Measurements from ENCODE around the gene KARS1. TPM values are rescaled to one million over a fixed set of nuclear protein-coding genes. Genes with fewer than 3 reads are reported as not detected.

The KARS1 gene
- total RNA-seq, 1 experiment from 2014 or later, result 181 TPM

DNA sequence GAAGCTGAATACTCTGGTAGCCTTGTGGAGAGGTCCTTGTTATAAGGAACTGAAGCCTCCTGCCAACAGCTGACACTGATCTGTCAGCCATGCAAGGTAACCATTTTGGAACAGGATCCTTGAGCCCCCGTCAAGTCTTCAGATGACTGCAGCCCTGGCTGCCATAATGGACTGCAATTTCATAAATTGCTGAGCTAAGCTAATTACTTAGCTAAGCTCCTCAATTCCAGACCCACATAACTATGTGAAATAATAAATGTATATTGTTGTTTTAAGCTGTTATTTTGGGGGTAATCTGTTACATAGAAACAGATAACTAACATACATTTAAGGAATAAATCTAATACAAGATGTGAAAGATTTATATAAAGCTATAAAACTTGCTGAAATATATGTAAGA lies 41.0 kb downstream of the KARS1 start:
- H3K79me2 ChIP-seq (ENCODE audit: insufficient read depth, low read length), result no peaks in the 10 kb centered on the region
- H3K23ac ChIP-seq (ENCODE audit: insufficient read length, low read depth, low read length), result no peak overlapping the region
- DNase-seq, result no peak
- no peaks in the 10 kb centered on the region for H3K27me3 ChIP-seq (ENCODE audit: insufficient read depth, low read length)
- H3K79me1 ChIP-seq (ENCODE audit: insufficient read depth, low read depth, low read length, poor library complexity, severe bottlenecking), result no peaks in the 10 kb centered on the region
- no peak for TF ChIP-seq CTCF (conservative IDR thresholded peaks at IDR 0.05)
- H3K23me2 ChIP-seq (ENCODE audit: insufficient read length, low read depth, low read length, poor library complexity, severe bottlenecking), result no peaks in the 10 kb centered on the region
- H3K9ac ChIP-seq (ENCODE audit: extremely low read depth, insufficient read length, low read length), result no peak overlapping the region
- H3K27ac ChIP-seq (ENCODE audit: insufficient read length, low read depth, low read length), result no peak overlapping the region
- no peak overlapping the region for H3T11ph ChIP-seq (ENCODE audit: low read length)
- H3K9me3 ChIP-seq (ENCODE audit: control insufficient read depth, low read depth, low read length), result peaks cover 13% of the 10 kb centered on the region
- Mint-ChIP-seq H3K4me3 (no peak overlapping the region), H3K4me1 (no peaks in the 10 kb centered on the region), H3K27me3 (ENCODE audit: low read depth) (no peaks in the 10 kb centered on the region; the same call in 1 of the 2 replicates), H3K9me3 (peaks cover 9 to 15% of the 10 kb centered on the region in 2 experiments; a peak in 4 of 5 replicates), H3K27ac (no peak overlapping the region; a peak in 1 of 7 replicates), H3K36me3 (ENCODE audit: insufficient read depth in 1 of 3, low read depth in 3 of 3) (peaks cover 35 to 77% (median 51%) of the 10 kb centered on the region in 3 experiments)
- H2AK5ac ChIP-seq (ENCODE audit: insufficient read length, low read length), result no peak overlapping the region
- H2BK5ac ChIP-seq (ENCODE audit: insufficient read length, low read length), result no peak overlapping the region
- no peaks in the 10 kb centered on the region for H3K4me1 ChIP-seq (ENCODE audit: insufficient read depth, low read length)
- no peak overlapping the region for H3K4me2 ChIP-seq (ENCODE audit: insufficient read depth, insufficient read length, low read length)
- no peak overlapping the region for H2BK12ac ChIP-seq (ENCODE audit: insufficient read length, low read depth, low read length)
- no peak overlapping the region for H4K8ac ChIP-seq (replicated peaks; ENCODE audit: insufficient read length, low read depth, low read length)
- no peak overlapping the region for H3K4ac ChIP-seq (ENCODE audit: low read depth, low read length)
- no peak overlapping the region for H3K56ac ChIP-seq (ENCODE audit: insufficient read length, low read depth, low read length)
- no peak overlapping the region for H3K18ac ChIP-seq (ENCODE audit: insufficient read length, low read depth, low read length)
- no peaks in the 10 kb centered on the region for H4K20me1 ChIP-seq (ENCODE audit: control insufficient read depth, insufficient read depth, insufficient read length)
- no peak overlapping the region for H4K91ac ChIP-seq (ENCODE audit: insufficient read length, low read depth, low read length)
- no peak overlapping the region for H2BK20ac ChIP-seq (ENCODE audit: low read depth, low read length, poor library complexity, severe bottlenecking)
- H3K14ac ChIP-seq (ENCODE audit: insufficient read depth, low read length), result no peak overlapping the region
- H2BK15ac ChIP-seq (ENCODE audit: low read depth, low read length), result no peak overlapping the region
- no CpG with 5 or more reads among the region's 1 CpG for WGBS (ENCODE audit: extremely low coverage, insufficient read length, low lambda C conversion rate)
- no peak overlapping the region for H4K5ac ChIP-seq (ENCODE audit: insufficient read length, low read depth, low read length)
- H2AFZ ChIP-seq (ENCODE audit: low read length), result no peak overlapping the region
- no peak overlapping the region for H2BK120ac ChIP-seq (ENCODE audit: low read depth, low read length, poor library complexity, severe bottlenecking)

All from H9 (cell line).